Adrenal gland (tissue), 5 donors: ENCODE measurements around the gene ABO.
A peak's percentile ranks its signal among the peaks of the same experiment; 100 is the strongest.

Source experiments
- CTCF ChIP-seq, 6 experiments: fragments of 450-650 bp in 4 of 6; fragments of 200-600 bp in 2 of 6; sonication (generic) in 1 of 6; IDR thresholded peaks; 1 replicate in 5 of 6; 2 replicates in 1 of 6; pipeline versions ENCODE4 v1.5.1 to v1.8.0; 2016 to 2021; ENCODE audit warnings: antibody characterized with exemption in 6 of 6, mild to moderate bottlenecking in 2 of 6, moderate library complexity in 1 of 6
- POLR2A ChIP-seq, 2 donors: fragments of 450-650 bp; IDR thresholded peaks; one replicate each; pipeline ENCODE4 v1.6.1; 2017; ENCODE audit warnings: antibody characterized with exemption in 2 of 2, mild to moderate bottlenecking in 2 of 2, moderate library complexity in 1 of 2
- donor health status: DM: no; HTN: no; CAD: no.

GRCh38 chr9:133238851-133239532, 36.0 kb downstream of the ABO start:
- peak; percentile 76 to 96 (median 88) for TF ChIP-seq CTCF (IDR thresholded peaks at IDR 0.05)
- no peak for TF ChIP-seq POLR2A (IDR thresholded peaks at IDR 0.05)
